Panc1 (cell line): ENCODE data around the gene B4GALNT4. TPM values are rescaled to one million over a fixed set of nuclear protein-coding genes. Genes with fewer than 3 reads are reported as not detected.
A peak's percentile ranks its signal among the peaks of the same experiment; 100 is the strongest.

Experiments
- ATAC-seq: fragments of 200-7000 bp; cut with Tn5 transposase; 2 replicates; pipeline ENCODE4 v1.9.1; 2020; ENCODE audit warnings: mild to moderate bottlenecking, moderate library complexity
- BruUV-seq: library from RNA; stranded (reverse); fragments of 400-500 nt; replicated peaks from 2 replicates; lab custom pipeline; 2021; lab: Mats Ljungman, UMichigan
- CTCF ChIA-PET: fragments of 300-600 bp; sonication (Branson Sonifier 250); formaldehyde crosslinking; loops from one replicate; lab custom pipeline; 2022; ENCODE audit warnings: antibody characterized with exemption; lab: Charles Lee
- POLR2A ChIA-PET: fragments of 300-600 bp; sonication (Branson Sonifier 250); formaldehyde crosslinking; loops from one replicate; lab custom pipeline; 2022; ENCODE audit warnings: antibody characterized with exemption; lab: Charles Lee
- DNase-seq: peaks from one replicate; pipeline ENCODE4 v3.0.0-alpha.2; 2010; ENCODE audit warnings: low read depth, low spot score
- H3K27ac ChIP-seq: 2 replicates; pipeline ENCODE4 v1.5.1; 2011; ENCODE audit warnings: mild to moderate bottlenecking, low read length, inconsistent platforms
- H3K27me3 ChIP-seq: fragments of 200-500 bp; sonication (Bioruptor generic); 2 replicates; pipeline ENCODE4 v1.6.0; 2014; ENCODE audit warnings: low read length, inconsistent platforms; ENCODE audit not compliant: control insufficient read depth, insufficient read depth
- H3K36me3 ChIP-seq: fragments of 200-500 bp; sonication (Bioruptor generic); 2 replicates; pipeline ENCODE4 v1.5.1; 2014; ENCODE audit warnings: inconsistent platforms, mild to moderate bottlenecking, low read length, moderate library complexity; ENCODE audit not compliant: control insufficient read depth, insufficient read depth
- H3K4me1 ChIP-seq: 2 replicates; pipeline ENCODE4 v1.5.1; 2011; ENCODE audit warnings: inconsistent platforms, mild to moderate bottlenecking, low read length, moderate library complexity; ENCODE audit not compliant: control insufficient read depth, insufficient read depth
- H3K4me3 ChIP-seq, 2 experiments: 2 replicates each; pipeline ENCODE4 v1.5.1; 2011 to 2012; ENCODE audit warnings: low read depth in 2 of 2, low read length in 2 of 2, mild to moderate bottlenecking in 2 of 2, inconsistent platforms in 1 of 2, moderate library complexity in 1 of 2
- H3K9me3 ChIP-seq: fragments of 200-500 bp; sonication (Bioruptor generic); 2 replicates; pipeline ENCODE4 v1.5.1; 2014; ENCODE audit warnings: low read depth, mild to moderate bottlenecking, inconsistent platforms, low read length, moderate library complexity; ENCODE audit not compliant: control insufficient read depth, insufficient read depth
- CTCF ChIP-seq: fragments of 450-650 bp; IDR thresholded peaks from 2 replicates; pipeline ENCODE4 v1.5.1; 2017; ENCODE audit warnings: mild to moderate bottlenecking
- POLR2AphosphoS5 ChIP-seq: IDR thresholded peaks from 2 replicates; pipeline ENCODE4 v1.6.1; 2012; ENCODE audit warnings: mild to moderate bottlenecking, low read depth, low read length, moderate library complexity
- REST ChIP-seq, 2 experiments: IDR thresholded peaks; 2 replicates each; pipeline ENCODE4 v1.6.1; 2011 to 2012; ENCODE audit warnings: low read depth in 2 of 2, control low read depth in 1 of 2, low read length in 1 of 2, mild to moderate bottlenecking in 1 of 2, moderate library complexity in 1 of 2; ENCODE audit not compliant: insufficient read depth in 1 of 2
- SIN3A ChIP-seq: IDR thresholded peaks from 2 replicates; pipeline ENCODE4 v1.6.1; 2012; ENCODE audit warnings: low read depth, mild to moderate bottlenecking, low read length, moderate library complexity, borderline replicate concordance; ENCODE audit not compliant: insufficient read depth
- TCF7L2 ChIP-seq: IDR thresholded peaks from 2 replicates; pipeline ENCODE4 v1.6.1; 2011; ENCODE audit warnings: mild to moderate bottlenecking, low read depth, low read length, inconsistent platforms
- in situ Hi-C: cut with HindIII; loops from 2 replicates; pipeline ENCODE4 v1.10.0; 2016; ENCODE audit warnings: low sequenced_read_pairs, low pct_unique_long_range_greater_than_20kb
- intact Hi-C: fragments of 100-400 bp; cut with micrococcal nuclease; formaldehyde crosslinking; loops from one replicate; pipeline ENCODE4 v1.10.0; 2022; ENCODE audit not compliant: unreplicated experiment
- total RNA-seq: library from RNA; stranded (reverse); gene quantifications from one replicate; pipeline ENCODE4 v1.2.1, GENCODE V29; 2021; ENCODE audit not compliant: unreplicated experiment

B4GALNT4 gene
- total RNA-seq, 1 experiment from 2014 or later, result 122 TPM

GRCh38 chr11:414318-414857, 45.1 kb downstream of the B4GALNT4 start:
- intact Hi-C loops (no loop called here), in situ Hi-C loops (no loop called here)
- Histone ChIP-seq H3K36me3 (no peaks in the 10 kb centered on the region), H3K27ac (no peak overlapping the region), H3K4me1 (peaks cover 52% of the 10 kb centered on the region), H3K9me3 (no peaks in the 10 kb centered on the region), H3K27me3 (no peaks in the 10 kb centered on the region), H3K4me3 (no peak overlapping the region)
- no peak for ATAC-seq
- ChIA-PET POLR2A (no interaction called here), CTCF (interaction anchor here (0.7 to 3.1 kb wide), 2 partner anchors 25 to 34 kb away, joined by 4 to 15 read pairs; no protein-coding TSS in a partner anchor)
- BruUV-seq, result no TSS peak
- TF ChIP-seq SIN3A (no peak), REST (IDR thresholded peaks at IDR 0.05; ENCODE audit: insufficient read depth in 1 of 2, low read depth in 2 of 2, low read length in 1 of 2) (no peak), CTCF (no peak), TCF7L2 (no peak), POLR2AphosphoS5 (no peak)
- DNase-seq, result no peak

GRCh38 chr11:415640-416041, 46.3 kb downstream of the B4GALNT4 start:
- no peaks in the 10 kb centered on the region for H3K36me3 ChIP-seq
- 0 out of 2 replicates have a peak, but pooled peaks have one; percentile 20 for ATAC-seq
- H3K27me3 ChIP-seq, result no peaks in the 10 kb centered on the region
- DNase-seq, result no peak
- BruUV-seq, result no TSS peak
- TF ChIP-seq CTCF, result no peak
- no peak for TF ChIP-seq REST (IDR thresholded peaks at IDR 0.05; ENCODE audit: insufficient read depth in 1 of 2, low read depth in 2 of 2, low read length in 1 of 2)
- no peak for TF ChIP-seq POLR2AphosphoS5
- no peak for TF ChIP-seq TCF7L2
- TF ChIP-seq SIN3A, result no peak
- in situ Hi-C loops (no loop called here), intact Hi-C loops (no loop called here)
- peaks cover 42% of the 10 kb centered on the region for H3K4me1 ChIP-seq
- no peaks in the 10 kb centered on the region for H3K9me3 ChIP-seq
- peak overlapping the region; percentile 68 for H3K27ac ChIP-seq
- POLR2A ChIA-PET, result no interaction called here
- CTCF ChIA-PET, result interaction anchor here (3.1 kb wide), 1 partner anchor 33 kb away, joined by 15 read pairs; no protein-coding TSS in a partner anchor
- H3K4me3 ChIP-seq, result no peak overlapping the region; a peak in 1 of 4 replicates
